Left kidney (tissue), 8 donors: Measurements from ENCODE around the gene TKTL2. TPM values are rescaled to one million over a fixed set of nuclear protein-coding genes. Genes with fewer than 3 reads are reported as not detected.

Source experiments
- DNase-seq: peaks from one replicate; pipeline ENCODE4 v3.0.0-alpha.2; 2013
- long read RNA-seq, 8 donors: transcript quantifications; one replicate each; lab custom pipeline, GENCODE V29; 2026
- polyA plus RNA-seq: library from polyadenylated mRNA; unstranded; fragments of 120-200 nt; gene quantifications from one replicate; pipeline ENCODE4 v1.2.1, GENCODE V29; 2013; ENCODE audit not compliant: insufficient read length

The TKTL2 gene, protein sequence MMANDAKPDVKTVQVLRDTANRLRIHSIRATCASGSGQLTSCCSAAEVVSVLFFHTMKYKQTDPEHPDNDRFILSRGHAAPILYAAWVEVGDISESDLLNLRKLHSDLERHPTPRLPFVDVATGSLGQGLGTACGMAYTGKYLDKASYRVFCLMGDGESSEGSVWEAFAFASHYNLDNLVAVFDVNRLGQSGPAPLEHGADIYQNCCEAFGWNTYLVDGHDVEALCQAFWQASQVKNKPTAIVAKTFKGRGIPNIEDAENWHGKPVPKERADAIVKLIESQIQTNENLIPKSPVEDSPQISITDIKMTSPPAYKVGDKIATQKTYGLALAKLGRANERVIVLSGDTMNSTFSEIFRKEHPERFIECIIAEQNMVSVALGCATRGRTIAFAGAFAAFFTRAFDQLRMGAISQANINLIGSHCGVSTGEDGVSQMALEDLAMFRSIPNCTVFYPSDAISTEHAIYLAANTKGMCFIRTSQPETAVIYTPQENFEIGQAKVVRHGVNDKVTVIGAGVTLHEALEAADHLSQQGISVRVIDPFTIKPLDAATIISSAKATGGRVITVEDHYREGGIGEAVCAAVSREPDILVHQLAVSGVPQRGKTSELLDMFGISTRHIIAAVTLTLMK
- polyA plus RNA-seq = not detected
- long read RNA-seq, donor 1 = 0 reads
- long read RNA-seq, donor 2 = 0 reads
- long read RNA-seq, donor 3 = 0 reads
- long read RNA-seq, donor 4 = 0 reads
- long read RNA-seq, donor 5 = 0 reads
- long read RNA-seq, donor 6 = 0 reads
- long read RNA-seq, donor 7 = 0 reads
- long read RNA-seq, donor 8 = 0 reads

DNA sequence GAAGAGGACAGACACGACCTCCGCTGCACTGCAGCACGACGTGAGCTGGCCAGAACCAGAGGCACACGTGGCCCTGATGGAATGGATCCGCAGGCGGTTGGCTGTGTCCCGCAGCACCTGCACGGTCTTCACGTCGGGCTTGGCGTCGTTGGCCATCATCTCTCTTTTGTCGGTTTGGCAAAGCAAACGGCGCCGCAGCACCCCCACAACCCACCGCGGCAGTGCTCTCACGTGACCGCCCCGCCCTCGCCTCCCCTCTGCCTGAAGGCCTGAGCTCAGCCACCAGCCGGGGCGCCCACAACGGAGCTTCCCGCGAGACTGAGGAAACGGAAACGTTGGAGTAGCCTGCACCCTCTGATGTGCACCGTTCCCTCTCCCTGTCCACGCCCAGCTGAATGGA is at the start of gene TKTL2:
TSS of gene TKTL2 (minus strand) at position 179 of the 400 bp plus-strand sequence. CDS start at position 159, 20 bp downstream.
- no peak for DNase-seq

DNA sequence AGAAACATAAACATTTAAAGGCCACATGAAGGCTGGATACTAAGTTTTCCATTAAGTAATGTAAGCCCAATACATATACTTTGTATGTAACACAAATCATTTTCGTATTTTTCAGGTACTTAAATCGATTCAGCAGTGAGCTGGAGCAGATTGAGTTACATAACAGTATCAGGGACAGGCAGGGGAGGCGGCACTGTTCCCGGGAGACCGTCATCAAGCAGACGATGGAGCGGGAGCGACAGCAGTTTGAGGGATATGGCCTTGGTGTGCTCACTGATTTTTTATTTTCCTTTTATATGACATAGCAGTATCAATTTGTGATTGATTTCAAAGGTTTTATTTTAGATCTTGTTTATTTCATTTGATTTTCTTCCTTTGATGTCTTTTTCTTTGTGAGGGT is 41.6 kb upstream of the TKTL2 start:
- DNase-seq = no peak

DNA sequence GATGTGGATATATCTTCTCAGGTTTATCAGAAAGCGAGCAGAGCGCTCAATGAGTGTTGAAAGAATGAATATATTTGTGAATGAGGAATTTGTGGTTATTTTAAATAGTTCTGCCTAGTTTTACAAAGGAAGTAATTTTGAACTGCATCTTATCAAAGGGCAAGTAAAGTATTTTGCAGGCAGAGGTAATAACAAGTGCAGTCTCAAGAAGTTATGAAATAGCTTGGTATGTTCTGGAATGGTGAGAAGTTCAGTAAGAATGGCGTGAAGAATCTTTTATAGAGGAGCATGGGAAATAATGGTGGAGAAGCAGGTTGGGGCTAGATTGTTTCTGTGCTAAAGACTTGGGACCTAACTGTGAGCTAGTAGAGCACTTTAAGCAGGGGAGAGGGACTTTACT is 31.8 kb upstream of the TKTL2 start:
- no peak for DNase-seq

GRCh38 chr4:163500586-163500985 is 27.0 kb upstream of the TKTL2 start:
- no peak for DNase-seq

GRCh38 chr4:163495900-163496299 is 22.3 kb upstream of the TKTL2 start:
- no peak for DNase-seq

DNA sequence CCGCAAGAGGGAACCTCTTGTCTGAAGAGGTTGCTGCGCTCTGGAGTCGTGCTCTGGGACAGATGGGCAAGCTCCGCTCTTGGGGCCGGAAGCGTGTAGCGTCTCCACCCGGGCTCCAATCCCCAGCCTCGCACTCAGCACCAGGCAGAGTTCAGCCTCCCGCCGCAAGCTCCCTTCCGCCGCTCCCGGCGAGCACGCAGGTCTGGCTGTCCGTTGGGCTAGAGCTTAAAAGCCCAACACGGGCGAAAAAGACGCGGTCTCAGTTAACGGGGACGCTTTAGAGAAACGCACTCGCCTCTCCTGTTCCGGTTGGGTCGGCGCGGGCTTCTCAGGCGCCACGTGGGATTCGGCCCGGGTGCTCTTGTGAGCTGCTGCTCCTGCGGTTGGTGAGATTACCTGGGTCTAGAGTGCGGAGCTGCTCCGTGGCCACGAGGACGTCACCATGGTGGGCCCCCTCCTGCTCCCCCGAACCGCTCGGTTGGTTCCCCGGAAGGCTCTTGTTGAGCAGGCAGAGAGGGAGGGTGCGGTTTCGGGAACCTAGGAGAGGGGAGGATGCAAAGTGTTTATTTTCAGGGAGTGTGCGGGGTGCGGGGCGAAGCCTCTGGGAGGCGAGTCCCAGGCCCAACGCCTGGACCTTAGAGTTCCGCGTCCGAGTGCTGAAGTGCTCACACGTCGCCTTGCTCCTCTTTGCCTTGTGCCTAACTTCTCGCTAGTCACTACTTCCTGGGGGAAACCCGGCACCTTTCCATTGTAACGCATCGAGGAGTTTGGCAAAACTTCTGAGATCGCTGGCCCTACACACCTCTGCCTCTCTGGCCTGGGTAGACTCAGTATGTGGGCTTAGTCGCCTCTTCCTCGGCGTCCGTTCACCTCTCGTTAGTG is 21.0 kb upstream of the TKTL2 start, which contains the start of gene TMA16:
TSS of gene TMA16 (plus strand) at position 331 of the 882 bp plus-strand sequence. CDS start at position 443, 112 bp downstream.
- DNase-seq = peak; percentile 93

- no peak for DNase-seq
Observed at GRCh38 chr4:163493643-163494359, 20.2 kb upstream of the TKTL2 start.

- DNase-seq = no peak
Observed at GRCh38 chr4:163492951-163493504, 19.5 kb upstream of the TKTL2 start.

GRCh38 chr4:163489929-163490328 is 16.4 kb upstream of the TKTL2 start:
- DNase-seq = no peak

DNA sequence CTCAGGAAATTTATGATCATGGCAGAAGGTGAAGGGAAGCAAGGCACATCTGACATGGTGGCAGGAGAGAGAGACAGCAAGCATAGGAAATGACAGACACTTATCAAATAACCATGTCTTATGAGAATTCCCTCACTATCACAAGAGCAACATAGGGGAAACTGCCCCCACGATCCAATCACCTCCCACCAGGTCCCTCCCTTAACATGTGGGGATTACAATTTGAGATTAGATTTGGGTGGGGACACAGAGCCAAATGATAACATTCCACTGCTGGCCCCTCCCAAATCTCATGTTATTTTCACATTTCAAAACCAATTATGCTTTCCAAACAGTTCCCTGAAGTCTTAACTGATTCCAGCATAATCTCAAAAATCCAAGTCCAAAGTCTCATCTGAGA is 12.8 kb upstream of the TKTL2 start:
- no peak for DNase-seq

DNA sequence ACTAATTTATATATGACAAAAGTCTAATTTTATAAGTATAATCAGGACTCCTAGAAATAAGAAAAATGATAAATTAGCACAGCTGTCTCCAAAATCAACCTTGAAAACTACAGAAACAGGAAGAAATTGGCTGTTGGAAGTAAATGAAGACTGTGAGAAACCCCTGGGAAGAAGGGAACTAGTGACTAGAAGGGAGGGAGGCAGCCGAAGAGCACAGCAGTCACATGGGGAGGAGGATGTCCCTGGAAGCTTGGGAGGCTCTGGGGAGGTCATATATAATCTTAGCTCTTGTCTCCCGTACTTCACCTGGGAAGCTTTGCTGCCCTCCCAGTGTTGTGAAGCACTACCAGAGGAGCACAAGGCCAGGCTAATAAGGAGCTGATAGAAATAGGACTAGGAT is 12.0 kb upstream of the TKTL2 start:
- no peak for DNase-seq

DNA sequence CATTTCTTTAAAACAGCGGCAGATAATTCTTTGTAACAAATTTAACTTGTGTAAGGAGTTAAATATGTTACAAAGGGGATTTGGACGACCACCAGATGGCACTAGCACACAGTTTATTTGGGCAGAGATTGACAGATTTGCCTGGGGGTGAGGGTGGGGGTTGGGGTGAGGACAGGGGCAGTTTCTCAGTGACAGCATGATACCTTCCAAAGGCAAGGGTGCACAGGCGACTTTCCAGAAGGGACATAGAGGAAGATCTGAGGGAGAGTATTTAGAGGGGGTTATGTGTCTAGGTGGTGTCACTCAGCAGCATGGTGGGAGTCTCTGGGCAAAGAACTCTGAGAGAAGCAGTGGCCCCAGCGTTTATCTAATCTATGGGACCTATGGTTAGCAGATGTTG is 11.4 kb upstream of the TKTL2 start:
- DNase-seq = peak; percentile 52

DNA sequence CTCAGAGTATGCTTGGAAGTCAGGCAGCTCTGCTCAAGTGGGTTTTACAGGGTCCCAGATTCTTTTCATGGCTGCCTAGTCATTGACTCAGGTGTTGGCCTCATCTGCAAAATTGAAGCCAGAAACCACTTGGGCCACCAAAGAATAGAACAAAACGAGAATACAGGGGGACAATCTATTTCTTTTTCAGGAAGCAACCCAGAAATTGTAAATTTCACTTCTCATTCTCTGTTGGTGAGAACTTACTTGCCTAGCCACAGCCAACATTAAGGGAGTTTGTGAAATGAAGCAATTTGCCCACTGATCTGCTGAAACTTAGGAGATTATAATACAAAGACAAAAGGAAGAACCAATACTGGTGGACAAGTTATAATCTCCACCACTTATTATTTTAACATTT is 8.6 kb upstream of the TKTL2 start:
- DNase-seq = no peak

- DNase-seq = no peak
Observed at GRCh38 chr4:163476761-163477438, 3.3 kb upstream of the TKTL2 start.

DNA sequence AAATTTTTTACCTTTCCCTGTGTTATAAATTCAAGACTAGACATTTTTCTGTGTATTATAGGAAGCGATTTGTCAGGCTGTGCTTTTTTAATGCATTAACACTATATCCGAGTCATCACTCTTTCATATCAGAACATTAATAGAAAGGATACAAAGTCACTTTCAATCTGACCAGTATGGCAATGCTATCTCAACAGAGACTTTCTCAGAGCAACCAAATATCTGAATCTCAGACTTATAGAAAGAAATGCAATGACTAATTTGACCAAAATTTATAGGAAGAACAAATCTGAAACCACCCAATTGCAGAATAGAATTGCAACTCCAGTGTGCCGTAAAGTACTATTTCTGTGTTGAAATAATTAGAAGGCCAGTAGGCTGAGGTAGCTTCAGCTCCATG is 473 bp upstream of the TKTL2 start:
- no peak for DNase-seq

DNA sequence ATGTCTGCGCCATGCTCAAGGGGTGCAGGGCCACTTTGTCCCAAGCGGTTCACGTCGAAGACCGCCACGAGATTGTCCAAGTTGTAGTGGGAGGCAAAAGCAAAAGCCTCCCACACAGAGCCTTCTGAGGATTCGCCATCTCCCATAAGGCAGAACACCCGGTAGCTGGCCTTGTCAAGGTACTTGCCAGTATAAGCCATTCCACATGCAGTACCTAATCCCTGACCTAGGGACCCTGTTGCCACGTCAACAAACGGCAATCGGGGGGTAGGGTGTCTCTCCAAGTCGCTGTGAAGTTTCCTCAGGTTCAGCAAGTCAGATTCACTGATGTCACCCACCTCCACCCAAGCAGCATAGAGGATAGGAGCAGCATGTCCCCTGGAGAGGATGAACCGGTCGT is 424 bp downstream of the TKTL2 start:
- no peak for DNase-seq

DNA sequence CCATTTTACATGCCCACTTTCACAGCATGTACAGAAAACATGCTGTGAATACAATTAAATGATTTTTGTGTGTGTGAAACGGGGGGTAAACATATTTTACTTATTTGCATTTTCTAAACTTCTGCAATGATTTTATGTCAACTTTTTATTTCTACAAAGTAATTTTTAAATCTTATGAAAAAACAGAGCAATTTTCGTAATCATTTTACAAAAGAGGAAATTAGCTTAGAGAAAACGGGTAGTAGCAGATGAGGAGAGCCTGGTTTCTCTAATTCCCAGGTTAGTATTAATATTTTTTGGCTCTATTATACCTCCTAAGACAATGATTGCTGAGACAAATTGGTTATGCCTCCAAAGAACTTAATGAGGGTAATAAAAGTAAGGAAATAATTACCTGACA is 3.2 kb downstream of the TKTL2 start:
- DNase-seq = no peak

- DNase-seq = no peak
Observed at GRCh38 chr4:163467082-163467770, 6.3 kb downstream of the TKTL2 start.

GRCh38 chr4:163462556-163462955 is 11.0 kb downstream of the TKTL2 start:
- no peak for DNase-seq
